ENCODE data around the gene ARRDC4. TPM values are rescaled to one million over a fixed set of nuclear protein-coding genes. Genes with fewer than 3 reads are reported as not detected.

ARRDC4 gene
- total and polyA plus RNA-seq, 7 donors: 13.1 to 32.6 (median 25.2) TPM

DNA sequence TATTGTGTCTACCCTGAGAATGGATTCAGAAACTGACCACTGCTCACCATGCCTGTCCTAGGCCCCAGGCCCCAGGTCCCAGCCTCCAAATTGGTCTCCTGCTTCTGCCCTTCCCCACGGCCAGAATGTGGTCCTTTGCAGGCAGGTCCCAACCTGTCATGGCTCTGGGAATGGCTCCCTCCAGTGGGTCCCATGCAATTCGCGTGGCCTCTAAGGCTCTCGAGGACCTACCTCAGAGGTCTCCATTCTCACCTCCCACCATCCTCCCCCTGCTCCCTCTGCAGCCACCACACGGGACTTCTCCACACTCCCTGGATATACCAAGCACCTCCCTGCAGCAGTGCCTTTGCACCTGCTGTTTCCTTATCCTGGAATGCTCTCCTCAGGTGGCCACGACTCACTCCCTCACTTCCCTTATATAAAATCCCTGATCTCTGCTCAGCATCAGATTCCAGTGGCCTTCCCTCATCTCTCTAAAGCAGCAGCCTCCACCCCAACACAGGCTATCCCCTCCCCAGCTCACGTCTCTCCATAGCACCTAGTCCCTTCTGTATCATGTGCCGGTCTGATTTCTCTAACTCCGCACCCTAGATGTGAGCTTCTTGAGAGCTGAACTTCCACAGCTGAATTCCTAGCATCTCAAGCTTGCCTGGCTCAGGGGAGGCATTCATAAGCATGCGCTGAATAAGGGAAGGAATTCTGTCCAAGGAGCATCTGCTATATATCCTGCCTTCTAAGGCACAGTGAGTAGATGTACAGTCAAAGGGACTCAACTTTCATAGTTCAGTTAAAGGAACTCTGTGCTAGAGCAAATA lies 56.9 kb downstream of the ARRDC4 start:
- no peak for ATAC-seq
- Histone ChIP-seq H3K4me1 (no peaks in the 10 kb centered on the region), H3K27ac (no peak overlapping the region), H3K4me3 (no peak overlapping the region), H3K9me3 (no peaks in the 10 kb centered on the region), H3K27me3 (ENCODE audit: insufficient read depth in 3 of 3, low read length in 2 of 3) (peaks cover 0 to 2% (median 0%) of the 10 kb centered on the region in 3 donors), H3K36me3 (ENCODE audit: insufficient read depth in 1 of 2, low read depth in 1 of 2) (no peaks in the 10 kb centered on the region)
- TF ChIP-seq, protein P1, sequence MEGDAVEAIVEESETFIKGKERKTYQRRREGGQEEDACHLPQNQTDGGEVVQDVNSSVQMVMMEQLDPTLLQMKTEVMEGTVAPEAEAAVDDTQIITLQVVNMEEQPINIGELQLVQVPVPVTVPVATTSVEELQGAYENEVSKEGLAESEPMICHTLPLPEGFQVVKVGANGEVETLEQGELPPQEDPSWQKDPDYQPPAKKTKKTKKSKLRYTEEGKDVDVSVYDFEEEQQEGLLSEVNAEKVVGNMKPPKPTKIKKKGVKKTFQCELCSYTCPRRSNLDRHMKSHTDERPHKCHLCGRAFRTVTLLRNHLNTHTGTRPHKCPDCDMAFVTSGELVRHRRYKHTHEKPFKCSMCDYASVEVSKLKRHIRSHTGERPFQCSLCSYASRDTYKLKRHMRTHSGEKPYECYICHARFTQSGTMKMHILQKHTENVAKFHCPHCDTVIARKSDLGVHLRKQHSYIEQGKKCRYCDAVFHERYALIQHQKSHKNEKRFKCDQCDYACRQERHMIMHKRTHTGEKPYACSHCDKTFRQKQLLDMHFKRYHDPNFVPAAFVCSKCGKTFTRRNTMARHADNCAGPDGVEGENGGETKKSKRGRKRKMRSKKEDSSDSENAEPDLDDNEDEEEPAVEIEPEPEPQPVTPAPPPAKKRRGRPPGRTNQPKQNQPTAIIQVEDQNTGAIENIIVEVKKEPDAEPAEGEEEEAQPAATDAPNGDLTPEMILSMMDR (IDR thresholded peaks at IDR 0.05): no peak
- intact Hi-C loops (cut with DNase I): no loop called here
- 74 to 81% (median 81%) methylated on average over 10 of the region's 10 CpGs for WGBS, 3 donors
- no peak for DNase-seq

DNA sequence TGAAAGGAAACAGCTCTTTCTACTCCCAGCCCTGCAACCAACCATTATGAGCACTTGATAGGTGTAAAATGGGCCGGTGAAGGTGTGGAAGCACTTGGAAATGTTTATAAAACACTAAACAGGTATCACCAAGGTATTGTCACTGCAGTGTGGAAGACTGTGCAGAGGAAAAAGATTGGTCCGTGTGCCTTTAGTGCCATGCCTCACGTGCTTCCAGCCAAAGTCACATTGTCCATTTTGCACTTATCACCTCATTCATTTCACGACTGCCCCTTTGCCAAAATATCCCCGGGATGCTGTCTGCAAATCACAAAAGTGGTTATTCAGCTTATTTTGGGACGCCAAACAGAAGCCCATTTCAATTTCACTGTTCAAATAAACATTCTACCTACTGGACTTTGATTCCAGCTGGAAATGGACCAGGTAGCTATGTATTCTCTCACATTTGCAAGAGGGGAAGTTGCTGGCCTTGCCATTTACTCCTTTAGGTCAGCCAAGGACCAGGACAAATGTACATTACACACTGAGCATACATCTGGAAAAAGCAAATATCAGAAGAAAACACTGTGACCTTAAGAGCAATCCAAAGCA lies 58.4 kb downstream of the ARRDC4 start:
- Histone ChIP-seq H3K36me3 (ENCODE audit: insufficient read depth in 1 of 2, low read depth in 1 of 2) (no peaks in the 10 kb centered on the region), H3K27me3 (ENCODE audit: insufficient read depth in 3 of 3, low read length in 2 of 3) (peaks cover 0 to 2% (median 0%) of the 10 kb centered on the region in 3 donors), H3K27ac (no peak overlapping the region), H3K4me3 (no peak overlapping the region), H3K9me3 (no peaks in the 10 kb centered on the region), H3K4me1 (no peaks in the 10 kb centered on the region)
- intact Hi-C loops (cut with DNase I): no loop called here
- ATAC-seq (no peak), DNase-seq (no peak)
- TF ChIP-seq, protein P1 (IDR thresholded peaks at IDR 0.05): no peak
- 73 to 75% (median 75%) methylated on average over 6 of the region's 6 CpGs for WGBS, 3 donors
